ENCODE measurements around the gene NRROS. TPM values are rescaled to one million over a fixed set of nuclear protein-coding genes. Genes with fewer than 3 reads are reported as not detected.
A peak's percentile ranks its signal among the peaks of the same experiment; 100 is the strongest.

NRROS gene
- total RNA-seq, 2 donors from 2014 or later, result 0.66 to 1.8 TPM

GRCh38 chr3:196624067-196624790 is 15.3 kb upstream of the NRROS start:
- Histone ChIP-seq H3K27ac (peak overlapping the region in 1 of 4 donors; percentile 70), H3K9me3 (no peaks in the 10 kb centered on the region), H3K4me3 (no peak overlapping the region), H3K27me3 (no peaks in the 10 kb centered on the region), H3K4me1 (no peaks in the 10 kb centered on the region), H3K36me3 (replicated peaks in 1 of 2; ENCODE audit: insufficient read depth in 1 of 2, low read depth in 2 of 2) (no peaks in the 10 kb centered on the region)
- WGBS, 2 donors, result 49 to 59% methylated on average over 12 of the region's 12 CpGs
- no peak for ATAC-seq
- intact Hi-C loops (cut with DNase I), result no loop called here
- TF ChIP-seq, protein P1, sequence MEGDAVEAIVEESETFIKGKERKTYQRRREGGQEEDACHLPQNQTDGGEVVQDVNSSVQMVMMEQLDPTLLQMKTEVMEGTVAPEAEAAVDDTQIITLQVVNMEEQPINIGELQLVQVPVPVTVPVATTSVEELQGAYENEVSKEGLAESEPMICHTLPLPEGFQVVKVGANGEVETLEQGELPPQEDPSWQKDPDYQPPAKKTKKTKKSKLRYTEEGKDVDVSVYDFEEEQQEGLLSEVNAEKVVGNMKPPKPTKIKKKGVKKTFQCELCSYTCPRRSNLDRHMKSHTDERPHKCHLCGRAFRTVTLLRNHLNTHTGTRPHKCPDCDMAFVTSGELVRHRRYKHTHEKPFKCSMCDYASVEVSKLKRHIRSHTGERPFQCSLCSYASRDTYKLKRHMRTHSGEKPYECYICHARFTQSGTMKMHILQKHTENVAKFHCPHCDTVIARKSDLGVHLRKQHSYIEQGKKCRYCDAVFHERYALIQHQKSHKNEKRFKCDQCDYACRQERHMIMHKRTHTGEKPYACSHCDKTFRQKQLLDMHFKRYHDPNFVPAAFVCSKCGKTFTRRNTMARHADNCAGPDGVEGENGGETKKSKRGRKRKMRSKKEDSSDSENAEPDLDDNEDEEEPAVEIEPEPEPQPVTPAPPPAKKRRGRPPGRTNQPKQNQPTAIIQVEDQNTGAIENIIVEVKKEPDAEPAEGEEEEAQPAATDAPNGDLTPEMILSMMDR (IDR thresholded peaks at IDR 0.05), result no peak
- no peak for TF ChIP-seq POLR2A (IDR thresholded peaks at IDR 0.05)
- peak in 1 of 4 donors; percentile 62 for DNase-seq

GRCh38 chr3:196624907-196625306 is 14.6 kb upstream of the NRROS start:
- Histone ChIP-seq H3K9me3 (no peaks in the 10 kb centered on the region), H3K36me3 (replicated peaks in 1 of 2; ENCODE audit: insufficient read depth in 1 of 2, low read depth in 2 of 2) (no peaks in the 10 kb centered on the region), H3K4me3 (no peak overlapping the region), H3K27me3 (no peaks in the 10 kb centered on the region), H3K4me1 (no peaks in the 10 kb centered on the region), H3K27ac (peak overlapping the region in 1 of 4 donors; percentile 70)
- intact Hi-C loops (cut with DNase I), result no loop called here
- 63 to 82% methylated on average over 16 of the region's 16 CpGs for WGBS, 2 donors
- DNase-seq (peak in 3 of 4 donors; percentile 23 to 75 (median 23)), ATAC-seq (no peak)
- TF ChIP-seq, protein P1 (IDR thresholded peaks at IDR 0.05), result no peak
- peak in 1 of 3 donors; percentile 6 for TF ChIP-seq POLR2A (IDR thresholded peaks at IDR 0.05)

DNA sequence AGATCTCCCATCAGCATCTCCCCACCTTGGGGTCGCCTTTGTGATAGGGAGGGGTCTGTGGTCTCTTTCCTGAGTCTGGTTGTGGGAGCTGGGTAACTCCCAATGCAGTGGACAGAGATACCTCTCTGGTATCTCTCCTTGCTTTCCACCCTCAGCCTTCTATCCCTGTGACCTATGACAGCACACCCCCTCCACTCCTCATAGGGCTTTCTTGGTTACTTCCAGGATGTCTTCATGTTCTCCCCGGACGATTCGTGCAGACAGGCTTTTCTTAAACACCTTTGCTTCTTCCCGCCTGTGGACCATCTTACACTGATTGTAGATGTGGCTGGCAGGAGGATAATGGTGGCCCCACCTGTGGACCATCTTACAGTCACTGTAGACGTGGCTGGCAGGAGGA is 14.2 kb upstream of the NRROS start:
- no peaks in the 10 kb centered on the region for H3K27me3 ChIP-seq
- peak overlapping the region in 1 of 4 donors; percentile 25 for H3K27ac ChIP-seq
- no peaks in the 10 kb centered on the region for H3K36me3 ChIP-seq (replicated peaks in 1 of 2; ENCODE audit: insufficient read depth in 1 of 2, low read depth in 2 of 2)
- TF ChIP-seq POLR2A (IDR thresholded peaks at IDR 0.05), result no peak
- TF ChIP-seq, protein P1 (IDR thresholded peaks at IDR 0.05), result no peak
- whole genome bisulfite sequencing, 2 donors, result 50 to 53% methylated on average over 6 of the region's 6 CpGs
- ATAC-seq (no peak), DNase-seq (no peak)
- H3K4me1 ChIP-seq, result no peaks in the 10 kb centered on the region
- no peak overlapping the region for H3K4me3 ChIP-seq
- intact Hi-C loops (cut with DNase I), result no loop called here
- no peaks in the 10 kb centered on the region for H3K9me3 ChIP-seq

DNA sequence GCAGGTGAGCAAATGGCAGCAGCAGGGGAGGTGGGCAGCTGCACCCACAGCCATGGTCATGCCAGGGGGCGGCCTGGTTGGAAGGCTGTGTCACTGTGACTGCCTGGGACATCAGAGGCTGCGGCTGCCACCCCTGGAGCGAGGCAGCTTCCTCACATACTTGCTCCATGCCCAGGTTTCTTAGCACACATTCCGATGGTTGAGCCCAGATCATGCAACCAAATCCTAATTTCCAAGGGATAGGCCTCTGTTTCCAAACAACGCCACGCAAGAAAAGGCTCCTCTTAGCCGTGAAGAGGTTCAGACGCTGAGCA is 11.6 kb upstream of the NRROS start:
- Histone ChIP-seq H3K36me3 (replicated peaks in 1 of 2; ENCODE audit: insufficient read depth in 1 of 2, low read depth in 2 of 2) (no peaks in the 10 kb centered on the region), H3K27me3 (no peaks in the 10 kb centered on the region), H3K9me3 (no peaks in the 10 kb centered on the region), H3K27ac (no peak overlapping the region), H3K4me1 (peaks cover 8% of the 10 kb centered on the region), H3K4me3 (no peak overlapping the region)
- ATAC-seq (no peak), DNase-seq (no peak)
- TF ChIP-seq, protein P1 (IDR thresholded peaks at IDR 0.05), result no peak
- TF ChIP-seq POLR2A (IDR thresholded peaks at IDR 0.05), result no peak
- intact Hi-C loops (cut with DNase I), result no loop called here
- WGBS, 2 donors, result 73 to 82% methylated on average over 7 to 8 of the region's 8 CpGs

DNA sequence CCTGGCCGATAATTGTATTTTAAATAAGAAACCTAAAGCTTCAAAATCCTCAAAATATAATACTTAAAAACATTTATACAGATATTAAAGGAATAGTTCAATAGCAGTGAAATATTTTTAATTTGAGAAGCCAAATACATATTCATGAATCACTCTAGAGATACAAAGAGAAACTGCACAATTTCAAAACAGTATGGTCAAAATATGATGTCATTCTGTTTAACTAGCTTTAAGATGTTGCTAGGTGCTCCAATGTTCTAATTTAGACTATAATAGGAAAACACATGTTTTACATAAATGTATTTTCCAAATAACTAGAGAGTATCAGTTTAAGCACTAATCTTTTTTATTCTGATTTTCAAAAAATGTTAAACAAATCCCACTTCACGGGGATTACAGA is 10.3 kb upstream of the NRROS start:
- TF ChIP-seq, protein P1 (IDR thresholded peaks at IDR 0.05), result no peak
- no peak for TF ChIP-seq POLR2A (IDR thresholded peaks at IDR 0.05)
- no peak overlapping the region for H3K27ac ChIP-seq
- WGBS, 2 donors, result 80 to 90% methylated on average over 2 of the region's 2 CpGs
- H3K36me3 ChIP-seq (replicated peaks in 1 of 2; ENCODE audit: insufficient read depth in 1 of 2, low read depth in 2 of 2), result no peaks in the 10 kb centered on the region
- H3K4me1 ChIP-seq, result peaks cover 11% of the 10 kb centered on the region
- no peaks in the 10 kb centered on the region for H3K9me3 ChIP-seq
- intact Hi-C loops (cut with DNase I), result no loop called here
- H3K27me3 ChIP-seq, result no peaks in the 10 kb centered on the region
- H3K4me3 ChIP-seq, result no peak overlapping the region
- no peak for ATAC-seq
- DNase-seq, result no peak

Data from body of pancreas (tissue), 4 donors.